Astrocyte of the spinal cord (primary cell): ENCODE data around the gene EPS8.

Experiments
- DNase-seq: peaks from one replicate; pipeline ENCODE4 v3.0.0; 2011; ENCODE audit warnings: low read depth, low spot score
- H3K4me3 ChIP-seq: 2 replicates; pipeline ENCODE4 v1.5.1; 2011; ENCODE audit warnings: low read depth, mild to moderate bottlenecking, low read length, moderate library complexity
- CTCF ChIP-seq: IDR thresholded peaks from 2 replicates; pipeline ENCODE4 v1.5.1; 2012; ENCODE audit warnings: low read depth, mild to moderate bottlenecking, low read length, inconsistent platforms
- in situ Hi-C: cut with HindIII; loops from 2 replicates; pipeline ENCODE4 v1.10.0; 2017; ENCODE audit warnings: low sequenced_read_pairs

The EPS8 gene

GRCh38 chr12:15787778-15788177 lies 1.4 kb downstream of the EPS8 start:
- TF ChIP-seq CTCF, result no peak
- in situ Hi-C loops, result no loop called here
- H3K4me3 ChIP-seq, result peak overlapping the region; percentile 92
- no peak for DNase-seq

GRCh38 chr12:15786772-15787171 lies 2.4 kb downstream of the EPS8 start:
- H3K4me3 ChIP-seq, result peak overlapping the region; percentile 92
- DNase-seq, result no peak
- no peak for TF ChIP-seq CTCF
- in situ Hi-C loops, result no loop called here

GRCh38 chr12:15783288-15783687 lies 5.9 kb downstream of the EPS8 start:
- H3K4me3 ChIP-seq, result no peak overlapping the region
- DNase-seq, result peak; percentile 53
- no peak for TF ChIP-seq CTCF
- in situ Hi-C loops, result no loop called here

GRCh38 chr12:15782667-15783066 lies 6.5 kb downstream of the EPS8 start:
- in situ Hi-C loops, result no loop called here
- peak; percentile 68 for DNase-seq
- H3K4me3 ChIP-seq, result peak overlapping the region; percentile 20
- TF ChIP-seq CTCF, result no peak

DNA sequence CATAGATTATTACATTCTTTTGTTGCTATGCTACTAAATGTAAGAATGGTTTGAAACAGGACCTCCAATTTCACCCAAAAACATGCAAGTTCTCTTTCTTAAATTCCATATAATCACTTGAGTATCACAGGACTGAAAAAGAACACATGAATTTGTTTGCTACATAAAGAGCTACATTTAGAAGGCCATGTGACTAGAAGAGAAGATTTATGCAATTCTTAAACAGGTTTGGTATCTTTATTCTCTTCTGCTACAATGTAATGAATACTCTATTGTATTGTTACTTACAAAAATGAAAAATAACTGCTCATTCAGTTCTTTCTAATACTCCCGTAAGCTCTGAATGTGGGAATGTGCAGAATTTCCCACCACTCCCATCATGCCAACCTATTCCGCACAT lies 9.3 kb downstream of the EPS8 start:
- in situ Hi-C loops, result no loop called here

GRCh38 chr12:15778126-15778525 lies 11.1 kb downstream of the EPS8 start:
- H3K4me3 ChIP-seq, result no peak overlapping the region
- in situ Hi-C loops, result no loop called here
- TF ChIP-seq CTCF, result no peak
- no peak for DNase-seq

More for the DNA sequence above, 9.3 kb downstream of the EPS8 start:
- DNase-seq, result no peak
- TF ChIP-seq CTCF, result no peak
- no peak overlapping the region for H3K4me3 ChIP-seq

DNA sequence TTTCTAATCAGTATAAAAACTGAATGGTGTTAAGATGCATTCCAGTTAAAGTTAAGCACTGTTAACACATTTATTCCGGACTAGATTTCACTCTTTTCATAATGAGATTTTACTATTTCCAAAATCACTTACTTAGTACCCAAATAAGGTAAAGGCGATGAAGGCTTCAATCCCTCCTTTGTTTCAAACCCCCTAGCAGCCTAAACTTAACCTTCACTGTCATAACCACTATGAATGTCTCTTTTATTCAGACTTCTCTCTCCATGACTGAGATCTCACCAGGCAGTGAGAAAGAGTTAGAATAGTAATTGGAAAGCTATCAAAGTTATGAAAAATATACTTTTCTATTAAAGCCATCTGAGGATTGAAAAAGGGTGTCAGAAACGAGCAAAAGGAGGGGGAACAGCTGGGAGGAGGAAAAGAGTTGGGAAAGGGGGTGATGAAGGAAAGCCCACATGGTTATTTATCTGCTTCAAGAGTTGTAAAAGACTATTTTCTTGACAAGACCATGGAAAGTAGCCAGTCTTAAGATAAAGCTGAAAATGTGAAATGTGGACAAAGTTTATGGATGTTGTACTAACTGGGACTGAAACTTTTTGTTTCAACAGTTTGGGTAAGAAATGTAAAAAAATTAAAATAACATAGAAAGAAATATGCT lies 11.7 kb downstream of the EPS8 start:
- in situ Hi-C loops, result no loop called here
- TF ChIP-seq CTCF, result no peak
- no peak for DNase-seq
- no peak overlapping the region for H3K4me3 ChIP-seq
